ENCODE measurements around the gene PC.

The PC gene

DNA sequence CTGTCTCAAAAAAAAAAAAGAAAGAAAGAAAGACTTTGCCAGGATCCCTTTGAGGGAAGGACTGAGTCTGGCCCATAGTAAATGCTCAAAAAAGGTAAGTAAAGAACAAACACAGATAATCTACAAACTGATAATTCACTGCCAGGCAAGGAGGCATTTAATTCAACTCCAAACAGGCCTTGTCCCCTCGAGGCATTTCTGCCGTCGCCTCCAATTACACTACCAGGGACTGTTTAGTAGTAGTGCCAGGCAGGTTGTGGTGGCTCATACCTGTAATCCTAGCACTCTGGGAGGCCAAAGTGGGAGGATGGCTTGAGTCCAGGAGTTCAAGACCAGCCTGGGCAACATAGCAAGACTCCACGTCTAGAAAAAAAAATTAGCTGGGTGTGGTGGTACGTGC is 43.7 kb downstream of the PC start:
- no peak overlapping the region for H3K4me3 ChIP-seq (ENCODE audit: low read depth, low read length)

DNA sequence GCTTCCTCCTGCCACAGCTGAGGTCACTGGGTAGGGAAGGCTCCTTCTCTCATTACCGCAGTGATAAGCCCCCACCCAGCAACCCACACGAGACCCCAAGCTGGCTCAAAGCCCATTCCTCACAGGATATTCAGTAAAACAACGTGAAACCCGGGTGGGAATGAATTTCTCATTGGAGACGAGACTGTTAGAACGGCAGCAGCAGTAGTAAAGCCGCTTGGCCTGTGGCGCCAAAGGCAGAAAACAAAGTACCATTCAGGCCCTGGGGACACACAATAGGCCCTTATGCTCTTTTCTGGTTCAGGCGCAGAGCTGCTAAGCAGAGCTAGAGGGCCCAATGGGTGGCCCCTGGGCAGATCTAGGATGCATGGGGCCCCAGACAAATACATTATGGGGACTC is 45.3 kb downstream of the PC start:
- H3K4me3 ChIP-seq (ENCODE audit: low read depth, low read length), result no peak overlapping the region

DNA sequence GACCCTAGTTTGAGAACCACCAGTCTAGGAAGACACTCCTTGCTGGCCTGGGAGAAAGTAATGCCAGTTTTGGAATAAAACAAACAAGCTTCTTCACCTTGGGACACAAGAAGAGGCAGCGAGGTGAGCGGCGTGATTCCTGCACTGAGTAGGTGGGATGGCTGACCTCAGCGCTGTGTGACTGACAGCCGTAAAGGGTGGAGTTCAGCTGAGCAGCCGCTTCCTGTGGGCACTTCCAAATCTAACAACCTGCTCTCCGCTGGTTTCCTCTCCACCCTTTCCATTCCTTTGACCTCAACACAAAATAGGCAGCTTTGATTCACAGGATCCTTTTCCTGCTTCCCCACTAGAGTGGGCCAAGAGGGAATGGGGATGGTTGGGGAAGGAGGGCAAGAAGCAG is 45.8 kb downstream of the PC start:
- H3K4me3 ChIP-seq (ENCODE audit: low read depth, low read length), result no peak overlapping the region

DNA sequence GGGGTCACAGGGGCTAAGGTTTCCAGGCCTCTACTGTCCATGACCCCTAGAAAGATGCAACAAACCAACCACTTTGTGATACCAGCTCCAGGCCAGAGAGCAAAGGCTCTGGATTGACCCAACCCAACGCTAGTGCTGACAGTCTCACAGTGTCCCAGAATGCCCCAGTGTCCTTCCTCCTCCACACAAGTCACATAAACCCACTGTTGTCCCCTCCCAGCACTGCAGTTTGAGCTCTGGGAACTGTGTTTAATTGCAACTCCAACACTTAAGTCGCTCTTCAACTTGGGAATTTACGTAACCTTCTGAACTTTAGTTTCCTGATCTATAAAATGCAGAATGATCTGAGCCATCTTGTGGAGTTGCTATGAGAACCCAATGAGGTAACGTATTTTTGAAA is 47.5 kb downstream of the PC start:
- H3K4me3 ChIP-seq (ENCODE audit: low read depth, low read length), result no peak overlapping the region

DNA sequence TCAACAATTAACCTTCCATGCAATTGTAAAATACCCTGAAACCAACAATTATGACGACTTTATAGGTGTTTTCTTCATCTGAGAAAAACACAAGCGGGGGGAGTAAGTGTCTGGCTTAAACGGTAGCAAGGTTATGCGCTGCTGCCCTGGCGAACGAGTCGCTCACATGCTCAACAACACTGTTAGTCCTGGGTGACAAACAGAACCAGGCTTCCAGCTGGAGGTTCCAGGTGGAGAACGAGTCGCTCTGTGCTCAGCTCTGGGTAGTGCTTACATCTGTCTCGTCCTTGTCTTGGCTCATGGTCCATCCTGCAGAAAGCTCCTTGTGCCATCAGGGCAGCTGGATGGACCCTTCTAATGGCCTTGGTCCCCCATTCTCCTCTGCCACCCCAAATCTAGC is 48.2 kb downstream of the PC start:
- H3K4me3 ChIP-seq (ENCODE audit: low read depth, low read length), result no peak overlapping the region

DNA sequence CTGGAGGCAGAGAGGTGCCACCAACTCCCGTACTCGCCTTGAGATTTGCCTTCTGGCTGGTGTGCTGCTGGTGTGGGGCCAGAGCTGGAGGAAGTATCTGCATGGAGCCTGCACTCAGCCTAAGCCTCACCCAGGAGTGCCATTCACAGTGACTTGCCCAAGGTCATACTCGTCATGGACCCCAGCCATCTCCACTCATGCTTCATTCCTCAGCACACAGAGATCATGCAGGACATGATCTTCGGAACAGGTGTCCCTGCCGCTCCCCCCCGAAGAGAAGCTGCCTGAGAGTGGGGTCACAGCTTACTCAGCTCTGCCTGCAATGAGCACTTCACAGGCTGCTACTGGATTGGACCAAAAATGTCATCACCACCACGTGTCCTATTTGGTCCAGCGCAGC is 49.0 kb downstream of the PC start:
- no peak overlapping the region for H3K4me3 ChIP-seq (ENCODE audit: low read depth, low read length)

DNA sequence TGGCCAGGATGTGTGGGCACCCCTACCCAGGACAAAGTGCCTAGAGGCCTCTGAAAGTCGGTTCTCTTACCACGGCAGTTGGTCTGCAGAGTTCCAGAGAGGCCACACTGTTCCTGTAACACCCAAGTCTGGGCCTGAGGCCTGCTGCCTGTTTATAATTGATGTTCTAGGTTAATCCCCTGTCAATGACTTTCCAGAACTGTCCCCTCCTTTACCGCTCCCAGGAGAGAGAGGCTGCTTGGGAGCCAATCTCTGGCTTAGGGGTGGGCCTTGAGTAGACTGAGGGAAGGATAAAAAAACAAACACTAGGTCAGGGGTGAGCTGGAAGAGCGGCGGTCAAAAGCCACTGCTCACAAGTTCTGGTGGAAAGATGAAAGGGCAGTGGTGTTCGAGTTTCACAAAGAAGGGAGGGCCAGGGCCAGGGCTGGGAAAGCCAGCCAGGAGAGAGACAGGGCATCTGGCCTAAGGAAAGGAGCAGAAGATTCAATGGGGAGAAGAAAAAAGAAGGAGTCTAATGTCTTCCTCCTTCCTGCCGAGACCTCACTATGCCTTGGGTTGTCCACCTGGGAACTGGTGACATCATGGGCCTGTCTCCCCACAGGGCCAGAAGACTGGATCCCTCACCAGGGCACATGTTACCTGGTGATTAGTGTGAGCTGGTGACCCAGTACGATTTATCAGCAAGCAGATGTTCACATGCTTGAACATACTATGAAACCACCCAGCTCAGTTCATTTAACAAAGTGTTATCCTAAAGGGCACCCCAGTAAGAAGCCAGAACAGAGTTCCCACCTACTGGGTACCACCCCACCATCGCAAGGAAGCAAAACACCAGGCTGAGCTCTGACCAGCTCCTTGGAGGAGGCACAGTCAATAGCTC is 50.2 kb downstream of the PC start:
- no peak overlapping the region for H3K4me3 ChIP-seq (ENCODE audit: low read depth, low read length)

DNA sequence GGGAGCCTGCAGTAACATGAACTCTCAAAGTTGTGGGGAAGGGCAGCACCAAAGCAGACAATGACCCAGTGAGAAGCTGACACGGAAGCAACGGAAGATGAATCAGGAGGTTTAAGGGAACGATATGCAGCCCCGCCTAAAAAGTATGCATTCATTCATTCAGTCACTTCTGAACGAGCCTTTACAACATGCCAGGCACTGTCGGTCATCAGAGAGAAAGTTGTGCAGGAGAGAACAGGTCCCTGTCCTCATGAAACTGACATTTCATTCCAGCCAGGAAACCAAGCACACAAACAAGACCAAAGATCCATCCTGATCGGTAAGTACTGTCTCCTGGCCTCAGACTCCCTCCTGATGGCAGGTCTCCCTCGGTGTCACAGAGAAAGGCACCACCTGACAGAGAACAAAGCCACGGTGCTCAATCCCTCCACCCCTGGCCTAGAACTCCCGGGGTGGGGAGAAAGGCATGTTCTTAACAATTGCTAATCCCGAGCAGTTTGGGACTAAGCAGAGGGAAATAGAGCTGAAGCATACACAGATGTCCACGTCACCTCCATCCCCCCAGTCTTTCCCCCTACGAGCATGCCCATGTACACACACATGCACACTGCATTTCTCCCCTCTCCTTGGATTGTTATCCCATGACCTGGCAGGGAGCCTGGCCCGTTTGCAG is 52.0 kb downstream of the PC start:
- no peak overlapping the region for H3K4me3 ChIP-seq (ENCODE audit: low read depth, low read length)

DNA sequence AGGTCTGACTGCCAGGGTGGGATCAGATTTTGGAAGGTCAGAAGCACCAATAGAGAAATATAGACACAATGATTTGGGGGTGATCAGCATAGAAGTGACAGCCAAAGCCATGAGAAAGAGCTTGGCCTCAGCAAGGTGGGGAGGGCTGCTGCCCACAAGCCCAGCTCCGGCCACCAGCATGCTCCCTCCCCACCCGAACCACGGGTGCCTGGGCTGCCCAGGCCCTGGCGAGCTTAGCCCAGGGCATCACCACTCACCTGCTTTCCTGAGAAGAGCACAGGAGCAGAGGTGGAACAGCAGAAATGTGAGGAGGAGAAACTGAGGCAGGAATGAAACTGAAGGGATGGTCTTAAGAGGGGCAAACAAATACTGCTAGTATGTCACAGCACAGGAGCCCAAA is 52.6 kb downstream of the PC start:
- H3K4me3 ChIP-seq (ENCODE audit: low read depth, low read length), result no peak overlapping the region

DNA sequence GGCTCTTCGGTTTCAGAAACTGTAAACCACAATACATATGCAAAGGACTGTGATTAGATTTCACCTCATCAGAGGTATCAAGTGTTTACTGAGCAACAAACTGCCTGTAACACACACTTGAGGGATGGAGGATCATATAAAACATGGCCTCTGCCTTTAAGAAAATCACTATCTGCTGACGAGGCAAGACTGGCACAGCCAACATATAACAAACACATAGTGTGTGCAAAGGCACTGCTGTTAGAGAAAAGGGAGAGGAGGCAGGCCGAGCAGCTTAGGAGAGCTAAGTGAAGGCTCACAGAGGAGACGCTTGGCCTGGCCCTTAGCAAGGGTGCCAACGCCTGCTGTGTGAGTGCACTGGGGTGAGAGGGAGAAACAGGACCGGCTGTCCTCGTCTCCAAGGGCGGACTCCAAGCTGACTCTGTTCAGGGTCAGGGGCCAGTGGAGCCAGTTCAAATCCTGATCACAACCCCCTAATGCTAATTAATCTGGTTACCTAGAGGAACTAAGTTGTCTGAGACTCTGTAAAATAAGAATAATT is 53.1 kb downstream of the PC start:
- no peak overlapping the region for H3K4me3 ChIP-seq (ENCODE audit: low read depth, low read length)

DNA sequence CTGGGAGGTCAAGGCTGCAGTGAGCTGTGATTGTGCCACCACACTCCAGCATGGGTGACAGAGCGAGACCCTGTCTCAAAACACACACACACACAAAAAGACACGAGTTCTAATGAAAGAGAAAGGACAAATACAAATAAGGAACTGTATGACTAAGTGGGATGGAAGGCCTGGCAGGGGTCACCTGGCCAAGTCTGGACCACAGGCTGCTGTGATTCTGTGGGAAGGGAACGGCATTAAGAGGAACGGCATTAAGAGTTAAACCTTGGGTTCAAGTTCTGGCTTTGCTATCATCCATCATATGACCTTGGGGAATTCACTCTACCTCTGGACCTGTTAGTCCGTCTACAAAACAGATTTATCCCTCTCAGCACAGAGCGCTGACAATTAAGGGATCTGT is 53.6 kb downstream of the PC start:
- H3K4me3 ChIP-seq (ENCODE audit: low read depth, low read length), result no peak overlapping the region

DNA sequence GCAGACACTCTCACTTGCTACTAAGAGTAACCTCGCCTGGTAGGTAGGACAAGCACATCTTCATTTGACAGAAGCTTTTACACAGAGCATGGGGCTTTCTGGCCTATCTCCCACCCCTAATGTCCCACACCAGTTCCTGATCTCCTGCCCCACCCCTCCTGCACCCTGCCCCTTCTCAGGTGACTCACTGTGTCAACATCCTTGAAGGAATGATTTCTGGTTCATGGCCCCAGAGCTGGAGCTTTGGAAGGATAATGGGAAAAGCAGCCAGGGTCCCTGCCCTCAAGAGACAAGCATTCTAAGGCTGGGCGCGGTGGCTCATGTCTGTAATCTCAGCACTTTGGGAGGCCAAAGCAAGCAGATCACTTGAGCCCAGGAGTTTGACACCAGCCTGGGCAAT is 54.1 kb downstream of the PC start:
- no peak overlapping the region for H3K4me3 ChIP-seq (ENCODE audit: low read depth, low read length)

DNA sequence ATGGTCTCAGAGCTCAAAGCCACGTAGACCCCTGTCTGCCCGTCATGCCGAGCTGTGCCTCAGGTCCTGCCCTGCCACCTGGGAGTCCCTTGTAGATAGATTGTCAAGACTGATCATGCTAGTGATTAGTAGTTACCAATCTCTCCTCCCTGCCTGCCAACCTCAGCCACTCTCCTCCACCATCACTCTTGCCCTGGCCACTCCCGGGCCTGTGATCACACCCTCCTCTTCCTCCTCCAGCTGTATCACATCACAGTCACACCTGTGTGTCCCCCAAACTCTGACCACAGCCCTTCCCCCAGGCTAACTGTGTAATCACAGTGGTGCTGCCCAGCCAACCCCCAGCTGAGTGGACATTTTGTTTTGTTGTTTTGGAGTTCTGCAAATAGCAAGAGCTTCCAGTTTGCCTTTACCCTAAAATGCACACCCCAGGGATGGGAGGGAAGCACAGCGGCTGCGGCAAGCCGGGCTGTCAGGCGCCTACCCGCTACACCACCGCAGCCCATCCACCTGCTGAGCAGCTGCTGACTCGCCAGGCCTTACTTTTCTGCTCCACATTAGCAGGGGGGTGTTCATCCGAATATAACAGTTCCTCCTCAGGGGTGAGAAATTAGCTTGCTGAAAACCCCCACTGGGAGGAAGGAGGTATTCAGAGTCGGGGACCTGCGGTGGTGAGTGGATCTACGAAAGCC is 55.6 kb downstream of the PC start:
- H3K4me3 ChIP-seq (ENCODE audit: low read depth, low read length), result no peak overlapping the region

DNA sequence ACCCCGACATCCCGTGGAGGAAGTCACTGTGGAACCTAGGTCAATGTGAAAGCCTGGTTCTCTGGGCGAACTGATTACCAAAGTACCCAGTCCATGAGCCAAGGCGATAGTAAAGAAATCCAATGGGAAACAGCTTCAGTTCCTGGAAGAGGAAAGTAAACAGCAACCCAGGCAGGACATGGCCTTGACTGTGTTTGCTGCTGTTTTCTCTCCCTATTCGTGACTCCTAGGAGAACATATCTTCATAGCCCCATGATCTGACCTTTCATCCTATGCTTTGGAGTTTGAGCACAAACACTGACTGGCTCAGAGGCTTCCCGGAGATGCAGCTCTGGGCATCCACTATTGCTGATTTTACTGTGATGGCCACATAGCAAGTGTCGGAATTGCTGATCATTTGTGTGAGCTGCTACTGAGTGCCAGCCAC is 56.2 kb downstream of the PC start:
- no peak overlapping the region for H3K4me3 ChIP-seq (ENCODE audit: low read depth, low read length)

DNA sequence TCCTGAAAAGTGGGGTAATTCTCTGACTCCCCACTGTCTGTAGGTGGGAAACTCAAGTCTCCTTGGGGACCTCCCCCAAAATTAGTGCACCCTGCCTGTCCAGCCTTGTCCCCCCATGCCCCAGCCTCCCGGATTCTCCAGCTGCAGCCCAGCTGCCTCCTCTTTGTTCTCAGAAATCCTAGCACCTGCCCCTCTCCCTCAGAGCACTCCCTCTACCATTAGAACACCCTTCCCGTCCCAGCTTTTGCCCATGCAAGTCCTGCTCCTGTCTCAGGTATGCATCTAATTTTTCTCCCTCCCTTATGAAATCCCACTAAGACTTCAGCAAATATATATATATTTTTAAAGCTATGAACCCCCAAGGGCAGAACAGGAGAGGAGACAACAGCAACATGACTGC is 64.0 kb downstream of the PC start:
- H3K4me3 ChIP-seq (ENCODE audit: low read depth, low read length), result no peak overlapping the region

DNA sequence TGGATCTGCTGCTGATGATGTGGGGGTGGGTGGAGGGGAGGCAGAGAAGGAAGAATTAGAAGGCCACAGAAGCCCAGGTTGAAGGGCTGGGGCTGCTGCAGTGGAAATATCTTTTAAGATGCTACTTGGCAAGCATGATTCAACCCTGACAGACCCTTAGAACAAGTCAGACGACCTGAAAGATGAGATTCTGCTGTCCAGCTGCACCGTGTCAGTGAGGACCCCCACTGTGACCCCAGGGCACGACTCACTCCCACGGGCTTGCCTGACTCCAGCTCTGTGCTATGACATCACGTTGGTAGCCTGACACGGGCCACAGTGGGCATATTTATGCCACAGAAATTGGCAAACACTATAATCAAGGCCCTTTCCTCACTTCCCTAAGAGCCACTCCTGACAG is 65.3 kb downstream of the PC start:
- no peak overlapping the region for H3K4me3 ChIP-seq (ENCODE audit: low read depth, low read length)

DNA sequence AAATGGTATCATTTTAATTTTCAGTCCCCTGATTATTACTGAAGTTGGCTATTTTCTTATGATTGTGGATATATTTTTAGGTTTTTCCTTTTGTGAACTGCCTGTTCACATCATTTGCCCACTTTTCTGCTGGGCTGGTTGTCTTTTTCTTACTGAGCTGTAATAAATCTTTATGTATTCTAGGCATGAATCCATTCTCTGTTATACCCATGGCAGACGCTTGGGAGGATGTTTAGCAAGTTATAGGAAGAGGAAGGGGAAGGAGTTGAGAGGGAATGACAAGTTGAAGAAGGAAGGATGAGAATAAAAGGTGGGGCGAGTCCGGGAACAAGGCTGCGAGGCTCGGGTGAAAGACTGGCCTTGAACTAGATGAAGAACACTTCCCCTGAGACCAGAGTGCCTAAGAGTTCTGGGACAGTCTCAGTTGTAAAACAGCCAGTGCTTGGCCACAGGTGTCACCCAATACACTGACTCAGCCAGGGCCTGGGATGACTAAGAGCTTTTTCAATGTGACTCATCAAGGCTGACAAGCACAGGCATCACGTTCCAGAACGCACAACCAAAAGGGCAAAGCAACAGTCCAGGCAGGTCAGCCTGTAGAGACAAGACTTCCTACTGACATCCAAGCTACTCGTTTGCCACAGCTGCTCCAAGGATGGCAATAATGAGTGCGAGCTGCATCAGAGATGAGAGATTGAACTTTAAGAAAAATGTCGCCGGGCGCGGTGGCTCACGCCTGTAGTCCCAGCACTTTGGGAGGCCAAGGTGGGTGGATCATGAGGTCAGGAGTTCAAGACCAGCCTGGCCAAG is 66.1 kb downstream of the PC start:
- H3K4me3 ChIP-seq (ENCODE audit: low read depth, low read length), result no peak overlapping the region

DNA sequence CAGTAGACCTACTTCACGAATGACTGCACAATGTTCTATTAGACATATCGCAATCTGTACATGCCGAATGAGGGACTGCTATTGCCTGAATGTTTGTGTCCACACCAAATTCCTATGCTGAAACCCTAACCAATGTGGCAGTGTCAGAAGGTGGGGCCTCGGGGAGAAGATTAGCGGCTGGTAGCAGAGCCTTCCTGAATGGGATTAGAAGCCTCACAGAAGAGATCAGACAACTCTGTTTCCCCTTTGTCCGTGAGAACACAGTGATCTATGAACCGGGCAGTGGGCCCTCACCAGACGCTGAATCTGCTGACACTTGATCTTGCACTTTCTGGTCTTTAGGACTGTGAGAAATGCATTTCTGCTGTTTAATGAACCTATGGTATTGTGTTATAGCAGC is 68.2 kb downstream of the PC start:
- H3K4me3 ChIP-seq (ENCODE audit: low read depth, low read length), result no peak overlapping the region

DNA sequence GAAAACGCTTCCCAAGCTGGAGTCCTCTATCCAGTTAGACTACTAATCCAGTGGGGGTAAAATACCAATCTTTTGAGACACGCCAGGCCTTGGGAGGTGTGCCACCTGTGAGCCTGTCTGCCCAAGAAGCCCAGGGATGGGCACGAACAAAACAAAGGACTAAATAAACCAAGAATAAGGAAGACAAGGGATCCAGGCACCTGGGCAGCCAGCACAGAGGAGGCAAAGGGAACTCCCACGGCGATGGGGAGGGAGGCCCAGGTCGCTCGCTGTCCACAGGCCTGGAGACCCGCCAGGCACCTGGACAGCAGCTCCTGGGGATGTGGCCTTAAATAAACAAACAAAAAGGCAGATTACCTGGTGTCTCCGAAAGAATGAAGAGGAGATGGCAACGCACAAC is 69.9 kb downstream of the PC start:
- no peak overlapping the region for H3K4me3 ChIP-seq (ENCODE audit: low read depth, low read length)

DNA sequence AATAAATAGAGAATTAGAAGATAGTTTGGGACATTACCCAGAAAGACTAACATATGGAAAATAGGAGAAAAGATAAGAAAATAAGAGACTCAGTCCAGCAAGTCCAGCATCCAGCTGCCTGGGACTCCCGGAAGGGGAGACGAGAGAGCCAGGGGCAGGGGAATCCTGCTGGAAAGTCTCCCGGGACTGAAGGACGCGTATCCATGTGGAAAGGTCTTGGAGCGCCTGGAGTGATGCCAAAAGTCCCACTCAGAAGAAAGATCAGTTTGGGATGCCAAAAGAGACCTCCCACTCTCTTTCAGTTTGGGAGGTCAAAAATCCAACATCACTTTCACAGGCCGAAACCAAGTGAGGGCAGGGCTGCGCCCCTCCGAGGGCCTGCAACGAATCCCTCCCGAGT is 70.7 kb downstream of the PC start:
- H3K4me3 ChIP-seq (ENCODE audit: low read depth, low read length), result no peak overlapping the region

DNA sequence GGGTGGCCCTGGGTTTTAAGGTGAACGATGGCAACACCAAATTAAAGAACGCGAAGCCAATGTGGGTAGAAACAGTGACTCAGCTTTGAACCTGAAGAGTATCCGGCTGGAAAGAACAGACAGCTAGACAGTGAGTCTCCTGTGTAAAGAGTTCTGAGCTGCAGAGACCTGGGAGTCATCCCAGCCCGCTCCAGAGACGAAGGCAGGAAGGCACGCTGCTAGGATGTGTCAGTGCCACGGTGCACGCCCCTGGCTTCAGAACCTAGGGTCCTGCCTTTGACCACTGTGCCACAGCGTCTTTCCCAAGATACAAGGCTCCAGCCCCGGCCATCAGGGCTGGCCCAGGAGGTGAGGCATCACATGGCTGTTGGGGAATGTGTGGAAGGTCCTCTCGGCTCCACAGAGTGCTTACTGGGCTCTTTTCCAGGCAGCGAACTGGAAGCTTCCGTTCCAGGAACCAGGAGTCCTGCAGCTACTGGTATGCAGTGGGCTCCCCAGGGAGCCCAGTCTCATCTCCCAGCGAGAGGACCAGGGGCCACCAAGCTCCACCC is 71.4 kb downstream of the PC start:
- H3K4me3 ChIP-seq (ENCODE audit: low read depth, low read length), result no peak overlapping the region
